NCI-H2029 treated with DMSO at 0.1 percent for 48 hours (cell line): ENCODE measurements around the gene FBLL1.
"Not testable (repeated sequence)": the region's sequence is repeated elsewhere in the genome, so short reads cannot be mapped to it uniquely, and the experiment has no call there.

ENCODE experiments used
- DNase-seq: peaks from one replicate; lab custom pipeline; 2025; lab: John Stamatoyannopoulos, UW

FBLL1 gene

DNA sequence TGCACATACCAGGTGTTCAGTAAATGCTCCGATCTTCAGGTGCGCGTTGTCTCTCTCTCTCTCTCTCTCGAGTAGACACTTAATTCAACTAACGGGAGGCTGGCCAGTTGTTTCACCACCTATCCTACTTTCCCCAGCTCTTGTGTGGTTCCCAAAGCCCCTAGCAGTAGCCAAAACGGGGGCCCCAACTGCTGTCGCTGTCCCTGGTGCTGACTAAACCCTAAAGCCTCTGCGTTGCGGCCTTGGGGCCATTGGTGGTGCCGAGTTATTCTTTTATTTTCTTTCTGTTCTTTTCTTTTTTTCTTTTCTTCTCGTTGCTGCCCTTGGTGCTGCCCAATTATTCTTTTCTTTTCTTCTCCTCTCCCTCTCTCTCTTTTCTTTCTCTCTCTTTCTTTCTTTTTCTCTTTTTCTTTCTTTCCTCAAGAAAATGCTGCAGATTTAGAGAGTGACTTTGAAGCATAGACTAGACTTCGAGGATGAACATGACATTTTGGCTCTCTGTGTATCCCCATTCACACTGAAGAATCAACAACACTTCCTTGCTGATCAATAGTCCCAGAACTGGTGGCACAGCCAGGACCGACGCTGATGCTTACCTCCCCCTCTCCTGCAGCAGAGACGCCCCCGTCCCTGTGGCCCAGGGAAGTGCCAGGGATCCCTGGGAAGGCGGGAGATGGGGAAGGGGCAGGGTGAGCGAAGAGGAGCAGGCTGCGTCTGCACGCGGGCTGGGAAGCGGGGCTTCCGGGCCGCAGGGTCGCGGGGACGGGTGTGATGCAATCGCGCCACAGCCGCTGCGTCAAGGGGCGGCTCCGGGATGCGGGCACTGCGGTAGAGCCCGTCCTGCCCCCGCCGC is at the start of gene FBLL1:
Gene FBLL1 (plus strand): TSS at position 785 of the 853 bp plus-strand sequence. CDS start 200 bp downstream, outside the sequence.
- DNase-seq, result no peak

DNA sequence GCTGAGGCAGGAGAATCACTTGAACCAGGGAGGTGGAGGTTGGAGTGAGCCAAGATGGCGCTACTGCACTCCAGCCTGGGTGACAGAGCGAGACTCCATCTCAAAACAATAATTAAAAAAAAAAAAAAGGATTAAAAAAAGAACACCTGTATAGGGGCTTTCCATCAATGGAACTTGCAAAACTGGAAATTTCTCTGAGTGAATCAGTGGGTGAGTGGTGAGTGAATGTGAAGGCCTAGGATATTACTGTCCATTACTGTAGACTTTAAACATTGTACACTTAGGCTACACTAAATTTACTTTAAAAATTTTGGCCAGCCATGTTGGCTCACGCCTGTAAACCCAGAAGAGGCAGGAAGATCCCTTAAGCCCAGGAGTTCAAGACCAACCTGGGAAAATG is 48.5 kb upstream of the FBLL1 start:
- DNase-seq, result no peak

DNA sequence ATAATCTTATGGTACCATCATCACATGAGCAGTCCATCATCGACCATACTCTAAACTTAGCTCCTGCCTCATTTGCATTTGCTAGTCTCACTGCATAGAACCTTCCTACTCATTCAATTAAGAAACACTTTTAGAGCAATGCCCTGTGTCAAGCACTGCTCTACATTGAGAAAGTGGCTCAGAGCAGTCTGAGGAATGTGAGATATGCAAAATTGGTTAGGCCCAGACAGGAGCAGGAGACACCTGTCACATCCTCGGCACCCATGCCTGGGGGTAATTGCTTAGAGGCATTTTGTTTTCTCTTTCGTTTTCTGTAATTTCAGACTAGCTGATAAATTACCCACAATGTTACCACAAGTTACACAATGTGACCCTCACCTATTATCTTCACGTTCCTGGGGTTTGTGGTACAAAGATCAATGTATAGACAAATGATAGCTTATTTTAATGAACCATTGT is 47.7 kb upstream of the FBLL1 start:
- no peak for DNase-seq

DNA sequence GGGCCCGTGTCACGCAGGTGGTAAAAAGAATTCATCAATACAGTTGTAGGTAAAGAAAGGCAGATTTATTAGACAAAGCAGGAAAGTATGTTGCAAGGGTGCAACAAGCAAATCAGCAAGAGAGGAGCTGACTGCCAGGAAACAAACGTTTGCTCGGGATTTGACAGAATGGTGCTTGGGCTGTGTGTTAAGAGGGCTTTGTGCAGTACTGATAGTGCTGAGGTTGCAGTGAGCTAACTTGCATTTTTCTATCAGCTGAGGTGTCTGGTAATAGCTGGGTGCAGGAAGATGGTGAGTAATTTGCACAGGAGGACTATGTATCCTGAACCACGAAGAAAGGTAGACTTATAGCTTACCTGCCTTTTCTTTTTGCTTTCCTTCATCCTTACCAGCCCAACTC is 46.7 kb upstream of the FBLL1 start:
- no peak for DNase-seq

DNA sequence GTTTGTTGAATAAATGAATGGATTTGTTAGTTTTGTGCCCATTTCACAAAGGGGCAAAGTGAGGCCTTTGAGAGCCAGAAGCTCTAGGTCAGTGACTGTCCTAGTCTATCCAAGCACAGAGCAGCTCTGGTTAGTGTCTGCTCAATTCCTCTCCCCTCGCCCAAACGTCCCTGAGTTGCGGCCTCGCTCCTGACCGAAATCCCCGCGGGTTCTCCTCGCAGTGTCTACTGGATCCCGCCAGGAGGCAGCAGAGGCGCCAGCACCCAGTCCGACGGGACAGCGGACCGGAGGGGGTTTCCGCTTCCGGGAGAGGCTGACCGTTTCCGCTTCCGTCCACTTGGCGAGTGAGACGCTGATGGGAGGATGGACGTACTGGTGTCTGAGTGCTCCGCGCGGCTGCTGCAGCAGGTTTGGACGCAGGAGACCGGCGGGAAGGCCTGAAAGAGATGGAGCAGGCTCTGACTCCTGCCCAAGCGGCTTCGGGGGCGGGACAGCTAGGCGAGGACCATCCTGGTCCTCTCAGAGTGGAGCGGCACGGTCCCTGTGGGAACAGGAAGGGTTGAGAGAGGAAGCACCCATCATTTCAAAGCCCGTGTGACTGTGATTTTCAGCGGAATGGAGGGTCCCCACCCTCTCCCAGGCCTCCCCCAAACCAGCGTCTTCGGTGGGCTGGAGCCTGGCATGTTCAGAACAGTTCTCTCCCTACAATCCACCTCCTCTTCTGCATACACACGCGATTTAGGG is 42.8 kb upstream of the FBLL1 start, which contains the start of gene RARS1:
Gene RARS1 (plus strand): TSS at position 336 of the 744 bp plus-strand sequence. CDS start 28 bp downstream, at position 364.
- peak; percentile 82 for DNase-seq

DNA sequence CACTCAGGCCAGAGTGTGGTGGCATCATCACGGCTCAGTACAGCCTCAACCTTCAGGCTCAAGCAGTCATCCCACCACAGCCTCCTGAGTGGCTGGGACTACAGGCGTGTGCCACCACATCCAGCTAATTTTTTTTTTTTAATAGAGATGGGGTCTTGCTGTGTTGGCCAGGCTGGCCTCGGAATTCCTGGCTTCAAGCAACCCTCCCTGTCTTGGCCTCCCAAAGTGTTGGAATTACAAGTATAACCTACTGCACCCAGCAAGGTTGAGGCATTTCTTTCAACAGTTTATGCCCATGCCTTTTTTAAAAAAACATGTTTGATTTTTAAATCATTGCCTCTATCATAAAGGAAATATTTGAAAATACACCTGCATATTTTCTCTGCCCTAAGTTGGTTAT is 40.0 kb upstream of the FBLL1 start:
- no peak for DNase-seq

DNA sequence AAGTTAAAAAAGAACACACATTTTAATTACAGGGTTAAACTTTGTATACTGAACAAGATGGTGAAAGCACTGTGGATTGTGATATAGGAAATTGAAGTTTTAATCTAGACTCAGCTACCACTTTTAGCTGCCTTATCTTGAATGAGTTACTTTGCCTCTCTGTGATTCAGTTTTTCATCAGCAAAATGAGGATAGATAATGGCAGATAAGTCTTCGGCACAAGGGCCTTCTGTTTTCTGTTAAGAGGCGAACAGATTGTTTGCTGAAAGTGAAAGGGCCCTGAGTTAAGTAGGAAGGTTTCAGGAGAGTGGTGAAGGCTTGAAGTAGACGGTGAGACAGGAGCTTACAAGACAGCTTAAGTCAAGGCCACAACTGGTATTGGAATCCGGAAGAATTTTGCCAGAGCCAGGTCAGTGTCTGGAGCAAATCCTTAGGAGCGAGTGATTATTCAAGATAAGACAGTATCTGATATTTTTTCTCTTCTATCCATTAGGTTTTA is 35.0 kb upstream of the FBLL1 start:
- DNase-seq, result no peak

DNA sequence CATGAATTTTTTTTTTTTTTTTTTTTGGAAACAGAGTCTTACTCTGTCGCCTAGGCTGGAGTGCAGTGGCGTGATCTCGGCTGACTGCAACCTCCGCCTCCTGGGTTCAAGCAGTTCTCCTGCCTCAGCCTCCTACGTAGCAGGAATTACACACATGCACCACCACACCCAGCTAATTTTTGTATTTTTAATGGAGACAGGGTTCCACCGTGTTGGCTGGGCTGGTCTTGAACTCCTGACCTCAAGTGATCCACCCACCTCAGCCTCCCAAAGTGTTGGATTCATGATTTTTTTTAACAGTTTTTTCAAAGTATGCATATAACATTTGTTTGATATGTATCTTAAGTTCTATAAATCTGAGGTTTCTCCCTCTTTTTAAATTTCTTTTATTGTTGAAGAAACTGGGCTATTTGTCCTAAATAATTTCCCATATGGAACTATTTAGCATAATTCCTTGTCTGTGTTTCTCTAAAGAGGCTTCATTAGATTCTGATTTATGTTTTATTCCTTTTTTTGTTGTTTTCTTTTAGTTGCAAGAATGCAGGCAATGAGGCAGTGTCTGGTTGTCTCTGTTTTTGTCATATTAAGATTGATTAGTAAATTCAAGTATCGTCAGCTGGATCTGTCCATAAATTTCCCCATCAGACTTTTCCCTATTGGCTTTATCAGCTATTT is 26.4 kb upstream of the FBLL1 start:
- no peak for DNase-seq

DNA sequence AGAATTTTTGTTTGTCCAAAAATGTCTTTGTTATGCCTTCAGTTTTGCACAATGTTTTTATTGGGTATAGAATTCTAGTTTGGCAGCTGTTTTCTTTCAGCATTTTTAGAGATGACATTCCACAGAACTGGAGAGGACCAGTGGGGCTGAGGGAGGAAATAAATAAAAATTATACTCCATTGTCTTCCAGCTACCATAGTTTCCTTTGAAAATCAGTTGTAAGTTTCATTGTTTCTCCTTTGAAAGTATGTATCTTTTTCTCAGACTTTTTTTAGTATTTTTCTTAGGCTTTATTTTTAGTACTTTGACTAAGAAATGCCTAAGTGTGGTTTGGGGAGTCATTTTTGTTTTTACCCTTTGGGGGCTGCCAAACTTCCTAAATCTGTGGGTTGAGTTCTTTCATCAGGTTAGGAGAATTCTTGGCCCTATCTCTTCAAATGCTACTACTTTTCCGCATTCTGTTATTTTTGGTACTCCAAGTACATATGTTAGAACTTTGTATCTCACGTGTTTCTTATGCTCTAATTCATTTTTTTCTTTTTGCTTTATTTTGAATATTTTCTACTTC is 15.2 kb upstream of the FBLL1 start:
- no peak for DNase-seq

DNA sequence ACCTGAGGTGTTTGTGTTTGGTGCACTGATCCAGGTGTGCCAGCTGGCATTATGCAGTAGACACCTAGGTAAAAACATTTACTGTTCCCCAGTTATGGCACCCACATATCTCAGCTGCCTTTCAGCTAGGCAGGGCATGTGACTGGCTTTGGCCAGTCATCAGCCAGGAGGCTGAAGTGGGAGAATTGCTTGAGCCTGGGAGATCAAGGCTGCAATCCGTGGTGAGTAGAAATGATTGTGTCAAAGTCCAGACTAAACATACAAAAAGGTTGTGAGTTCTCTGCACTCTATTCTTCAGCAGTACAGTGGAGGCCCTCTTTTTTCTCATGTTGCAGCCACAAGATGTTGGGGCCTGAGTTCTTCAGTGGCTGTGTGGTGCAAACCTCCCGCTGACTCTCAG is 3.2 kb upstream of the FBLL1 start:
- DNase-seq, result no peak

DNA sequence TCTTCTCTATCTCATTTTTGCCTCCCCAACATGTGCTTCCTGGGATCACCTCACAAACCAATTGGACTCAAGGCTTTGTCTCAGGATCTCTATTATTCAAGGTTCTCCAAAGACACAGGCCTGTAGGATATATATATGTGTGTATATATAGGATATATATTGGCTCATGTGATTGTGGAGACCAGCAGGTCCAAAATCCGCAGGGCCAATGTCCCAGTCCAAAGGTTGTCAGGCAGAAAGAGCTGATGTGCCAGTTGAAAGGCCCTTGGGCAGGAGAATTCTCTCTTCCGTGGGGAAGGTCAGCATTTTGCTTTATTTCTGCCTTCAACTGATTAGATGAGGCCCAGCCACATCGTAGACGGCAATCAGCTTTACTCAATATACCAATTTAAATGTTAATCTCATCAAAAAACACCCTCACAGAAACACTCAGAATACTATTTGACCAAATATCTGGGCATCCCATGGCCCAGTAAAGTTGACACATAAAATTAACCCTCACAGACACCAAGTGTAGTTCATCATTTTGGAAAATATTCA is 1.3 kb upstream of the FBLL1 start:
- no peak for DNase-seq

DNA sequence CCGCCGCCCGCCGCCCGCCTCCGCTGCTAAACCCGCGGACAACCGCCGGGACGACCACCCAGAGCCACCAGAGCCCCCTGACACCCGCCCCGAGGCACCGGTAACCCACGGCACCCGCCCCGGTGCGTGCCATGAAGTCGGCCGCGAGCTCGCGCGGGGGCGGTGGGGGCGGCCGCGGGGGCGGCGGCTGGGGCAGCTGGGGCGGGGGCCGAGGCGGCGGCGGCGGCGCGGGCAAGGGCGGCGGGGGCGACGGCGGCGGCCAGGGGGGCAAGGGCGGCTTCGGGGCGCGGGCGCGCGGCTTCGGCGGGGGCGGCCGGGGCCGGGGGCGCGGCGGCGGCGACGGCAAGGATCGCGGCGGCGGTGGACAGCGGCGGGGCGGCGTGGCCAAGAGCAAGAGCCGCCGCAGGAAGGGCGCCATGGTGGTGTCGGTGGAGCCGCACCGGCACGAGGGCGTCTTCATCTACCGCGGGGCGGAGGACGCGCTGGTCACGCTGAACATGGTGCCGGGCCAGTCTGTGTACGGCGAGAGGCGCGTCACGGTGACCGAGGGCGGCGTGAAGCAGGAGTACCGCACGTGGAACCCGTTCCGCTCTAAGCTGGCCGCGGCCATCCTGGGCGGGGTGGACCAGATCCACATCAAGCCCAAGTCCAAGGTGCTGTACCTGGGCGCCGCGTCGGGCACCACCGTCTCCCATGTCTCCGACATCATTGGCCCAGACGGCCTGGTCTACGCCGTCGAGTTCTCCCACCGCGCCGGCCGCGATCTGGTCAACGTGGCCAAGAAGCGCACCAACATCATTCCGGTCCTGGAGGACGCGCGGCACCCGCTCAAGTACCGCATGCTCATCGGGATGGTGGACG is 499 bp downstream of the FBLL1 start:
- no peak for DNase-seq

DNA sequence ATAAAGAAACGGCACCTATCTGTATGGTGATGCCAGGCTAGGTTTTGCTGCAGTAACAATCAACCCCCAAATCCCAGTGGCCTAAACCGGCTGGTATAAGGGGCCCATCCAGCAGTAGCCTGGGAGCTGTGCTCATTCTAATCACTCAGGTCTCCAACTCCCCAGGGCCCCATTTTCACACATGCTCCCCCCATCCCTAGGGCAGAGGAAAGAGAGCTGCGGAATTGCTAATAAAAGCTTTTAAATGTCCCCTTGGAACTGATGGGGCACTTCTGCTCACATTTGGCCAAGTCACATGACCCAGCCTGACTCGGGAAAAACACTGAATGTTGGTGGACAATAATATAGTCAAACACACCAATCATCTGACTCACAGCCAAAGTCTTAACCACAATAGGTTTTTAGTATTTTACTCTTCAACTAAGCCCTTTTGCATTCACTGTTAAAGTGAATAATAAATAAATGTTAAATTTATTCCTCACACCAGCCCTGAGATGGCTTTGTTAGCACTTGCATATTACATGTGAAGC is 1.6 kb downstream of the FBLL1 start:
- DNase-seq, result no peak

DNA sequence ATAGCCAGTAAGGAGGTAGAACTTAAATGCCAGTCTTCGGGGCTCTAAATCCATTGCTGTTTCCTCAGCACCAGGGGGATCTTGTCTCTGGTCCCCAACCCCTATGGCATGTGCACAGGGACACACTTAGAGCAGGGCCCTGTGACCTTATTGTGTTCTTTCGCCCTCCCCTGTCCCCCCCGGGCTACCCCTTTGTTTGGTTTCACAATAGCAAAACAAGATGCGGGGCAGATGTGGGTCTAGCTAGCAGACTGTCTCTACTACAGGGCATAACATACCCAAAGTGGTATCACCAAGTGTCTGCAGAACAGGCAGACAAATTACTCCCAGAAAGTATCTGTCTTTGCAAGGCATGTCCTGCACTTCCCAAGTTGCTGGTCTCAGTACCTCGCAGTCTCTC is 2.1 kb downstream of the FBLL1 start:
- DNase-seq, result no peak

DNA sequence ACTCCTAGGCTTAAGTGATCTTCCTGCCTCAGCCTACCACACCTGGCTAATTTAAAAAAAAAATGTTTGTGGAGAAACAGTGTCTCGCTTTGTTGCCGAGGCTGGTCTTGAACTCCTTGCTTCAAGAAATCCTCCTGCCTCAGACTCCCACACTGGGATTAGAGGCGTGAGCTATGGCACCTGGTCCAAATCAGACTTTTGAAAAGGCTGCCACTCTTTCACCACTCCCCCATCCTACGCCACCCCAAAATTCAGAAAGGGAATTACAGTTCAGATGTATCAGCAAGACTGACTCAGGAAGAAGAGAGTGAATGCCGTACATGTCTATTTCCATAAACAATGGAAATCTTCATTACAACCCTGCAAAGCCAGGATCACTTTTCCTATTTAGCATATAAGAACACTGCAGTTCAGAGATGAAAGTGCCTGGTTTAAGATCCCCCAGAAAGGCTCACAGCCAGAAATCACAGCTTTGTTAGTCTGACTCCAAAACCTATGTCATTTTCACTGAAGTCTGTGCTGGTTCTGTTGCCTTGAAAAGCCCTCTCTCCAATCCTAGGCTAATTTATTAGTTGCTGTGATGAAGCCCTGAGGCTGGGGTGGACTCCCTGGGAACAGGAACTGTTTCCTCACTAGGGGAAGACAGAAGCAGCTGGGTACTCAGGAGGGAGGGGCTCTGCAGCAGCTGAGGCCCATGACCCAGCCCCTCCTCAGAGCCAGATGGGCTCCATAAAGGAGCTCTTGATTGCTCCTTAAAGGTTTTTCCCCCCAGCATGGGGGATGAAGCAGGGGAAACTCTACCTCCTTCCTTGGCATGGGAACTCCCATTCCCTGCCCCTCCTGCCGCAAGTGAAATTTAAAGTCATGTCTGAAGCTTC is 3.1 kb downstream of the FBLL1 start:
- DNase-seq, result no peak

DNA sequence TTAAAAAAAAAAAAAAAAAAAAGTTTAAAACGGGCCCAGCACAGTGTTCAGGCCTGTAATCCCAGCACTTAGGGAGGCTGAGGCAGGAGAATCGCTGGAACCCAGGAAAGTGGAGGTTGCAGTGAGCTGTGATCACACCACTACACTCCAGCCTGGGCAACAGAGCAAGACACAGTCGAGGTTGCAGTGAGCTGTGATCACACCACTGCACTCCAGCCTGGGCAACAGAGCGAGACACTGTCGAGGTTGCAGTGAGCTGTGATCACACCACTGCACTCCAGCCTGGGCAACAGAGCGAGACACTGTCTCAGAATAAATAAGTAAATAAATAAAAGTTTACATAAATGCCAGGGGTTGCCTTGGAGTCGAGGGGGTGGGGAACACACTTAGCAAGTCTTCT is 5.2 kb downstream of the FBLL1 start:
- DNase-seq, result not testable (repeated sequence)

DNA sequence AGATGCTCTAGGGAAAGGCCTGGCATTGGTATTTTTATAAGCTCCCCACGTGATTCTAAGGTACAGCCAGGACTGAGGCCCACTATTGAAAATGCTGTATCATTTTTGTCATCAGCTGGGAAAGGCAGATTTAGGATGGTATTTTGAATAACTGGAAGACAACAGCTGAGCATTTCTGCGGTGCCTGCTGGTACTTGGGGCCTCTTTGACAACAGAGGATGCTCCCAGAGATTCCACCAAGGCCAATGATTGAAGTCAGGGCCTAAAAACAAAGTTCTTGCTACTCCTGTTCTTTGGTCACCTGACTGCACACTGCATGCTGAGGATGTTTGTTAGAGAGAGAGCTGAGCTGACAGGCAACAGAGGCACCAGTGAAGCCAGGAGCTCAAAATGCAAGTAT is 8.1 kb downstream of the FBLL1 start:
- no peak for DNase-seq

DNA sequence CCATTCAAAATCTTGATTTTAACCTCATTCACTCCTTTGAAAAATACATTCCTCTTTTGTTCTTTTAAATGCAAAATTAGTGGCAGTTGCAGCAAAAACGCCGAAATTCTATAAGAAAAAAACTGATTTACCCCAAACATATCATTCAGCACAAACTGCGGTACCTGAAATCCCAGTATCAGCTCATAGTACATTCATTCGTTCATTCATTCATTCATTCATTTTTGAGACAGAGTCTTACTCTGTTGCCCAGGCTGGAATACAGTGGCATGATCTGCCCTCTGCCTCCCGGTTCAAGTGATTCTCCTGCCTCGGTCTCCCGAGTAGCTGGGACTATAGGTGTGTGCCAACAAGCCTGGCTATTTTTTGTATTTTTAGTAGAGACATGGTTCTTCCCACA is 20.4 kb downstream of the FBLL1 start:
- DNase-seq, result no peak

DNA sequence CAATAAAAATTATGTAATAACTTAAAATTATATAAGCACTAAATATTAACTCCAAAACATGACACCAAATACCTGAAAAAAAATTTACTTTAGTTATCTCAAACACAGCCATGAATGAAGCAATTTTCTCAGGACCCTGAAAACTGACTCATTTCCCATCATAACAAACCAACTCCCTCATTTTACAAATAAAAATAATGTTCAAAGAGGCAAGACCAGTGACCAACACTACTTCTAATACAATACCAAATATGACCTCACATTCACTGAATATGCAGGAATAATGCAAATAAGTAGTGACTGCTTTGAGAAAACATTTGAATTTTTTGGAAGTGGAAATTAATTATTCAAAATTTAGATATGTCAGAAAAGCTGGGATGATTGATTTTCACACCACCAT is 21.6 kb downstream of the FBLL1 start:
- no peak for DNase-seq

DNA sequence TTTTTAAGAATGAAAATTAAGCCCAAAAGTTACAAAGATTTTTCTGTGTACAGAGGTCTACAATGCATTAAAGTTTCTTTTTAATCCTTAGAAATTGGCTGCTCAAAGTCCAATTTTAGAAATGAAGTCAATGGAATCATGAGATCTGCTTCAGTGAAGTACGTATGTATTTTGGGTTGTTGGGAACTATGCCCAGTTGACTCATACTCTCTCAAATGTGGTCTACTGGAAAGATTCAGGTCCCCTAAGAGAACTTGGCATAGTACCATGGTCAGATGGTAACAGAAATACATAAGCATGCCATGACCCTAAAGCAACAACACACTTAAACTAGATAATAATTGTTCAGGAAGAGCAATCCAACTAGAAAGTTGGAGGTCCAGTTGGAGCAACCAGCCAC is 23.0 kb downstream of the FBLL1 start:
- no peak for DNase-seq
